ENCODE measurements around the gene CNGA3. TPM values are rescaled to one million over a fixed set of nuclear protein-coding genes. Genes with fewer than 3 reads are reported as not detected.

CNGA3 gene
- total and polyA plus RNA-seq, 7 donors: 0.47 to 8.6 (median 4.3) TPM; not detected in 2

DNA sequence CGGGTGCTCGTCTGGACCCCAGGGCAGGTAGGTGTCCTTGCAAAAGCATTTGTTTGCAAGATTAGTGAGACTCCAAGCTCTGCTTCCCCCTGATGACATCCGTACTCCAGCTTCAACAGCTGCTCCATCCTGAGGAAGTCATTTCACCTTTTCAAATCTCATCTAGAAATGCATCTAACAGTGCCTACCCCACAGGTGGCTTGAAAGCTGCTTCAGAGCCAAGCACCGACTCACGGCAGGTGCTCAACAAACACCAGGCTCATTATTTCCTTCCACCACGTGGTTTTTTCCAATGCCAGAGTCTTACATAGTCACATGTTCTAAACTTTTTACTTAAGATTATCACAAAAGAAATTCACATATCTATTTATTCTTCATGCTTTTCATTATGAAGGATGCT is 31.9 kb downstream of the CNGA3 start:
- no peak for DNase-seq
- no peak overlapping the region for H3K4me3 ChIP-seq
- H3K27me3 ChIP-seq: no peaks in the 10 kb centered on the region
- TF ChIP-seq POLR2A (IDR thresholded peaks at IDR 0.05): no peak
- TF ChIP-seq EP300 (IDR thresholded peaks at IDR 0.05): no peak
- intact Hi-C loops (cut with DNase I): no loop called here
- peaks cover 0 to 10% (median 3%) of the 10 kb centered on the region in 4 donors for H3K4me1 ChIP-seq
- no peaks in the 10 kb centered on the region for H3K9me3 ChIP-seq
- H3K27ac ChIP-seq: no peak overlapping the region
- WGBS, 2 donors: 64 to 70% methylated on average over 6 of the region's 6 CpGs
- no peaks in the 10 kb centered on the region for H3K36me3 ChIP-seq

GRCh38 chr2:98378901-98379300 is 32.6 kb downstream of the CNGA3 start:
- H3K27me3 ChIP-seq: no peaks in the 10 kb centered on the region
- intact Hi-C loops (cut with DNase I): no loop called here
- H3K27ac ChIP-seq: no peak overlapping the region
- no peak overlapping the region for H3K4me3 ChIP-seq
- TF ChIP-seq CTCF (IDR thresholded peaks at IDR 0.05) (no peak), POLR2AphosphoS5 (IDR thresholded peaks at IDR 0.05) (peak in 1 of 4 donors; percentile 8), POLR2A (IDR thresholded peaks at IDR 0.05) (no peak)
- H3K9me3 ChIP-seq: no peaks in the 10 kb centered on the region
- DNase-seq: no peak
- 41 to 52% methylated on average over 4 of the region's 4 CpGs for WGBS, 2 donors
- no peaks in the 10 kb centered on the region for H3K36me3 ChIP-seq
- H3K4me1 ChIP-seq: peaks cover 0 to 10% (median 3%) of the 10 kb centered on the region in 4 donors

DNA sequence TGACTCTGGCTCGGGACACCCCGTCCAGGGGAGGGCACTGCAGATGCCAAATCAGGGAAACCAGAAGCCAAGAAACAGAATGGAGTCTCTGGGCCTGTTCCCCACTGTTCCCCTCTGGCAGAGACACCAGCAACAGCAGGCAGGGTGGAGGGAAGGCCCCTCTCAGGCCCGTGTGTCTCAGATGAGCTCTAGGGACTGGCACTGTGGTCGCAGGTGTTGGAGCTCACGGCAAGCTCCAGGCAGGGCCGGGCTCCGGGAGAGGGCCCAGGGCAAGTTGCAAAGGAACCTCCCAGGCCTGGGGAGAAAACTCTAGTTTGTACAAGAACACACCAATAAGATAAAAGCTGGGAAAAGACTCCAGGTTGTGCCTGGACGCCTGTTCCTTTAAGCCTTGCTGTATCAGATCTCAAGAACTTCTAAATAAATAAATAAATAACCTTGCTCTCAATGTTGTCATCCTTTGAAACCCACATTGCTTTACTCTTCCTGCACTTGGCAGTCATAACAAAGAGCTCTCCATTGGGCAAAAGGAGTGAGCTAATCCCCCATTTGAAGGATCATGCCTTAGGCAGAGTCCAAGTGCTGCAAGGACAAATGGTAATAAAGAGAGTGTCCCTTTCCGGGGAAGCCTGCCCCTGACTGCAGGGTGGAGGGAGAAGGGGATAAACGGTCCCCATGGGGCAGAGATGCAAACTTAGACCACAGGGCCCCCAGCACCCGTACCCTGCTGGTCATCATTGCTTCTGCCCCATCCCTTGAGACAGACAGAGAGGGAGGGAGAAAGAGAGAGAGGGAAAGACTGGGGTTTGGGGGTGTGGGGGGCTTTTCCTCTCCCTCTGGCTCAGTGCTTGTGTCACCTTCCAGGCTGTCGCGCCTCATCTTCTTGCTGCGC is 33.3 kb downstream of the CNGA3 start:
- no peak for DNase-seq
- Histone ChIP-seq H3K4me1 (peaks cover 0 to 10% (median 4%) of the 10 kb centered on the region in 4 donors), H3K27ac (no peak overlapping the region), H3K4me3 (no peak overlapping the region), H3K36me3 (no peaks in the 10 kb centered on the region), H3K9me3 (no peaks in the 10 kb centered on the region), H3K27me3 (no peaks in the 10 kb centered on the region)
- 79 to 83% methylated on average over 14 of the region's 14 CpGs for WGBS, 2 donors
- no peak for TF ChIP-seq POLR2A (IDR thresholded peaks at IDR 0.05)
- no peak for TF ChIP-seq CTCF (IDR thresholded peaks at IDR 0.05)
- no peak for TF ChIP-seq POLR2AphosphoS5 (IDR thresholded peaks at IDR 0.05)
- TF ChIP-seq EP300 (IDR thresholded peaks at IDR 0.05): no peak
- intact Hi-C loops (cut with DNase I): no loop called here

GRCh38 chr2:98380203-98380535 is 33.9 kb downstream of the CNGA3 start:
- intact Hi-C loops (cut with DNase I): no loop called here
- WGBS, 2 donors: 87 to 91% methylated on average over 7 of the region's 7 CpGs
- H3K27ac ChIP-seq: no peak overlapping the region

More at GRCh38 chr2:98380203-98380535, 33.9 kb downstream of the CNGA3 start:
- TF ChIP-seq EP300 (IDR thresholded peaks at IDR 0.05) (no peak), CTCF (IDR thresholded peaks at IDR 0.05) (no peak), POLR2A (IDR thresholded peaks at IDR 0.05) (no peak), POLR2AphosphoS5 (IDR thresholded peaks at IDR 0.05) (no peak)
- H3K36me3 ChIP-seq: no peaks in the 10 kb centered on the region
- no peak for DNase-seq
- H3K4me1 ChIP-seq: peaks cover 0 to 12% (median 5%) of the 10 kb centered on the region in 4 donors
- no peak overlapping the region for H3K4me3 ChIP-seq
- H3K27me3 ChIP-seq: no peaks in the 10 kb centered on the region
- H3K9me3 ChIP-seq: no peaks in the 10 kb centered on the region

Measured in sigmoid colon (tissue), 7 donors.